K562 (cell line): ENCODE data around the gene DHX35. TPM values are rescaled to one million over a fixed set of nuclear protein-coding genes. Genes with fewer than 3 reads are reported as not detected.
A peak's percentile ranks its signal among the peaks of the same experiment; 100 is the strongest.

Source experiments
- ARID3B ChIP-seq: fragments of 250-450 bp; sonication (Bioruptor Pico); IDR thresholded peaks from 2 replicates; pipeline ENCODE4 v1.4.0; 2020; ENCODE audit warnings: borderline replicate concordance
- BCL6 ChIP-seq: fragments of 250-450 bp; sonication (Bioruptor Pico); IDR thresholded peaks from 2 replicates; pipeline ENCODE4 v1.4.0; 2020
- KDM1A ChIP-seq, 2 experiments: fragments of 450-650 bp; IDR thresholded peaks; 2 replicates each; pipeline ENCODE4 v1.6.1; 2016; ENCODE audit warnings: mild to moderate bottlenecking in 2 of 2
- MBD2 ChIP-seq: sonication (generic); IDR thresholded peaks from 2 replicates; pipeline ENCODE4 v1.6.1; 2016; ENCODE audit warnings: low read depth, borderline replicate concordance
- MECOM ChIP-seq: fragments of 250-450 bp; sonication (Bioruptor Pico); IDR thresholded peaks from 2 replicates; pipeline ENCODE4 v1.8.0; 2022; ENCODE audit warnings: inconsistent platforms
- PURB ChIP-seq: sonication (generic); formaldehyde crosslinking; IDR thresholded peaks from 2 replicates; pipeline ENCODE4 v1.9.0; 2021; ENCODE audit warnings: low read depth, mild to moderate bottlenecking, missing genetic modification reagents
- RBM17 ChIP-seq: fragments of 200-400 bp; formaldehyde crosslinking; IDR thresholded peaks from 2 replicates; pipeline ENCODE4 v1.6.1; 2017; ENCODE audit warnings: low read depth, mild to moderate bottlenecking, low read length, borderline replicate concordance
- SPI1 ChIP-seq: IDR thresholded peaks from 2 replicates; pipeline ENCODE4 v1.6.1; 2011; ENCODE audit warnings: low read depth, low read length, control low read depth, borderline replicate concordance
- ZFP36 ChIP-seq: fragments of 150-350 bp; IDR thresholded peaks from 2 replicates; pipeline ENCODE4 v1.6.1; 2018; ENCODE audit warnings: low read length, low read depth; ENCODE audit not compliant: partially characterized antibody
- polyA plus RNA-seq, 8 experiments: library from polyadenylated mRNA; depleted of rRNA in 4 of 8; stranded (reverse) in 5 of 8; unstranded in 3 of 8; fragments of >200 nt; fragmentation: Nextera tagmentation in 2 of 8; fragmentation: Illumina TruSeq in 1 of 8; extraction: Ambion mirVana in 2 of 8; extraction: Trizol in 1 of 8; gene quantifications; 2 replicates each; pipeline versions ENCODE4 v1.2.1 to v1.2.3, GENCODE V29; 2011 to 2014; ENCODE audit warnings: inconsistent platforms in 1 of 8, missing spikeins in 1 of 8
- total RNA-seq, 7 experiments: library from RNA; depleted of rRNA in 6 of 7; stranded (reverse); fragments of >200 nt in 6 of 7; fragmentation: Illumina TruSeq in 2 of 7; extraction: Trizol in 2 of 7; gene quantifications; 2 replicates each; pipeline versions ENCODE4 v1.2.1 to v1.2.3, GENCODE V29; 2011 to 2021; ENCODE audit warnings: low replicate concordance in 1 of 7
- TF ChIP-seq, protein P1 (sequence below), 2 experiments: fragments of 150-350 bp in 1 of 2; IDR thresholded peaks; 2 replicates each; pipeline ENCODE4 v1.6.1; 2012 to 2016; ENCODE audit warnings: low read depth in 2 of 2, low read length in 2 of 2, mild to moderate bottlenecking in 1 of 2, moderate library complexity in 1 of 2

DHX35 gene
- total and polyA plus RNA-seq, 9 of the 15 experiments (the other 6 are each of a cell fraction or from before 2014, with no cell fraction given), result 6.5 to 25.6 (median 16.9) TPM

- TF ChIP-seq MBD2 (no peak), ARID3B (CRISPR knock-in tag) (no peak), MECOM (CRISPR knock-in tag) (no peak), PURB (CRISPR knock-in tag) (no peak), KDM1A (IDR thresholded peaks at IDR 0.05) (no peak), SPI1 (no peak), RBM17 (no peak), BCL6 (CRISPR knock-in tag) (no peak), ZFP36 (peak; percentile 63)
- TF ChIP-seq, protein P1, sequence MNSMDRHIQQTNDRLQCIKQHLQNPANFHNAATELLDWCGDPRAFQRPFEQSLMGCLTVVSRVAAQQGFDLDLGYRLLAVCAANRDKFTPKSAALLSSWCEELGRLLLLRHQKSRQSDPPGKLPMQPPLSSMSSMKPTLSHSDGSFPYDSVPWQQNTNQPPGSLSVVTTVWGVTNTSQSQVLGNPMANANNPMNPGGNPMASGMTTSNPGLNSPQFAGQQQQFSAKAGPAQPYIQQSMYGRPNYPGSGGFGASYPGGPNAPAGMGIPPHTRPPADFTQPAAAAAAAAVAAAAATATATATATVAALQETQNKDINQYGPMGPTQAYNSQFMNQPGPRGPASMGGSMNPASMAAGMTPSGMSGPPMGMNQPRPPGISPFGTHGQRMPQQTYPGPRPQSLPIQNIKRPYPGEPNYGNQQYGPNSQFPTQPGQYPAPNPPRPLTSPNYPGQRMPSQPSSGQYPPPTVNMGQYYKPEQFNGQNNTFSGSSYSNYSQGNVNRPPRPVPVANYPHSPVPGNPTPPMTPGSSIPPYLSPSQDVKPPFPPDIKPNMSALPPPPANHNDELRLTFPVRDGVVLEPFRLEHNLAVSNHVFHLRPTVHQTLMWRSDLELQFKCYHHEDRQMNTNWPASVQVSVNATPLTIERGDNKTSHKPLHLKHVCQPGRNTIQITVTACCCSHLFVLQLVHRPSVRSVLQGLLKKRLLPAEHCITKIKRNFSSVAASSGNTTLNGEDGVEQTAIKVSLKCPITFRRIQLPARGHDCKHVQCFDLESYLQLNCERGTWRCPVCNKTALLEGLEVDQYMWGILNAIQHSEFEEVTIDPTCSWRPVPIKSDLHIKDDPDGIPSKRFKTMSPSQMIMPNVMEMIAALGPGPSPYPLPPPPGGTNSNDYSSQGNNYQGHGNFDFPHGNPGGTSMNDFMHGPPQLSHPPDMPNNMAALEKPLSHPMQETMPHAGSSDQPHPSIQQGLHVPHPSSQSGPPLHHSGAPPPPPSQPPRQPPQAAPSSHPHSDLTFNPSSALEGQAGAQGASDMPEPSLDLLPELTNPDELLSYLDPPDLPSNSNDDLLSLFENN (IDR thresholded peaks at IDR 0.05; ENCODE audit: low read depth in 2 of 2, low read length in 2 of 2), result no peak
These were observed 31.9 kb upstream of the DHX35 start (continued) for GRCh38 chr20:38930242-38930569.
